ENCODE data around the gene GPC6.

GPC6 gene

GRCh38 chr13:94080527-94080926, 853.9 kb downstream of the GPC6 start:
- TF ChIP-seq, protein P1, sequence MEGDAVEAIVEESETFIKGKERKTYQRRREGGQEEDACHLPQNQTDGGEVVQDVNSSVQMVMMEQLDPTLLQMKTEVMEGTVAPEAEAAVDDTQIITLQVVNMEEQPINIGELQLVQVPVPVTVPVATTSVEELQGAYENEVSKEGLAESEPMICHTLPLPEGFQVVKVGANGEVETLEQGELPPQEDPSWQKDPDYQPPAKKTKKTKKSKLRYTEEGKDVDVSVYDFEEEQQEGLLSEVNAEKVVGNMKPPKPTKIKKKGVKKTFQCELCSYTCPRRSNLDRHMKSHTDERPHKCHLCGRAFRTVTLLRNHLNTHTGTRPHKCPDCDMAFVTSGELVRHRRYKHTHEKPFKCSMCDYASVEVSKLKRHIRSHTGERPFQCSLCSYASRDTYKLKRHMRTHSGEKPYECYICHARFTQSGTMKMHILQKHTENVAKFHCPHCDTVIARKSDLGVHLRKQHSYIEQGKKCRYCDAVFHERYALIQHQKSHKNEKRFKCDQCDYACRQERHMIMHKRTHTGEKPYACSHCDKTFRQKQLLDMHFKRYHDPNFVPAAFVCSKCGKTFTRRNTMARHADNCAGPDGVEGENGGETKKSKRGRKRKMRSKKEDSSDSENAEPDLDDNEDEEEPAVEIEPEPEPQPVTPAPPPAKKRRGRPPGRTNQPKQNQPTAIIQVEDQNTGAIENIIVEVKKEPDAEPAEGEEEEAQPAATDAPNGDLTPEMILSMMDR (conservative IDR thresholded peaks at IDR 0.05; ENCODE audit: low read depth, low read length): no peak
- Histone ChIP-seq H3K4me2 (no peak overlapping the region), H3K4me1 (ENCODE audit: low read depth, poor library complexity, severe bottlenecking) (no peaks in the 10 kb centered on the region), H3K4me3 (IDR thresholded peaks at IDR 0.05; ENCODE audit: insufficient read depth, low read depth, low read length) (no peak overlapping the region), H2AFZ (ENCODE audit: low read depth) (no peak overlapping the region), H3K9ac (no peak overlapping the region), H3K36me3 (ENCODE audit: insufficient read depth) (no peaks in the 10 kb centered on the region), H4K20me1 (ENCODE audit: insufficient read depth) (no peaks in the 10 kb centered on the region), H3K27me3 (ENCODE audit: insufficient read depth, low read depth) (no peaks in the 10 kb centered on the region), H3K79me2 (ENCODE audit: insufficient read depth, low read depth) (no peaks in the 10 kb centered on the region), H3K27ac (no peak overlapping the region)

- no peaks in the 10 kb centered on the region for H4K20me1 ChIP-seq (ENCODE audit: insufficient read depth)
- H3K27ac ChIP-seq: no peak overlapping the region
- TF ChIP-seq, protein P1 (conservative IDR thresholded peaks at IDR 0.05; ENCODE audit: low read depth, low read length): no peak
- peaks cover 7% of the 10 kb centered on the region for H3K4me1 ChIP-seq (ENCODE audit: low read depth, poor library complexity, severe bottlenecking)
- no peak overlapping the region for H3K4me2 ChIP-seq
- H3K79me2 ChIP-seq (ENCODE audit: insufficient read depth, low read depth): no peaks in the 10 kb centered on the region
- H3K4me3 ChIP-seq (IDR thresholded peaks at IDR 0.05; ENCODE audit: insufficient read depth, low read depth, low read length): no peak overlapping the region
- no peak overlapping the region for H2AFZ ChIP-seq (ENCODE audit: low read depth)
- no peaks in the 10 kb centered on the region for H3K36me3 ChIP-seq (ENCODE audit: insufficient read depth)
- H3K27me3 ChIP-seq (ENCODE audit: insufficient read depth, low read depth): no peaks in the 10 kb centered on the region
- H3K9ac ChIP-seq: no peak overlapping the region
Measured at GRCh38 chr13:94087100-94087499, 860.5 kb downstream of the GPC6 start.

GRCh38 chr13:94088742-94089141, 862.1 kb downstream of the GPC6 start:
- no peaks in the 10 kb centered on the region for H4K20me1 ChIP-seq (ENCODE audit: insufficient read depth)
- no peak overlapping the region for H3K4me3 ChIP-seq (IDR thresholded peaks at IDR 0.05; ENCODE audit: insufficient read depth, low read depth, low read length)
- TF ChIP-seq, protein P1 (conservative IDR thresholded peaks at IDR 0.05; ENCODE audit: low read depth, low read length): no peak
- no peak overlapping the region for H3K4me2 ChIP-seq
- H3K9ac ChIP-seq: no peak overlapping the region
- H3K27ac ChIP-seq: no peak overlapping the region
- no peaks in the 10 kb centered on the region for H3K36me3 ChIP-seq (ENCODE audit: insufficient read depth)
- H2AFZ ChIP-seq (ENCODE audit: low read depth): no peak overlapping the region
- no peaks in the 10 kb centered on the region for H3K27me3 ChIP-seq (ENCODE audit: insufficient read depth, low read depth)
- H3K4me1 ChIP-seq (ENCODE audit: low read depth, poor library complexity, severe bottlenecking): peaks cover 7% of the 10 kb centered on the region
- H3K79me2 ChIP-seq (ENCODE audit: insufficient read depth, low read depth): no peaks in the 10 kb centered on the region

DNA sequence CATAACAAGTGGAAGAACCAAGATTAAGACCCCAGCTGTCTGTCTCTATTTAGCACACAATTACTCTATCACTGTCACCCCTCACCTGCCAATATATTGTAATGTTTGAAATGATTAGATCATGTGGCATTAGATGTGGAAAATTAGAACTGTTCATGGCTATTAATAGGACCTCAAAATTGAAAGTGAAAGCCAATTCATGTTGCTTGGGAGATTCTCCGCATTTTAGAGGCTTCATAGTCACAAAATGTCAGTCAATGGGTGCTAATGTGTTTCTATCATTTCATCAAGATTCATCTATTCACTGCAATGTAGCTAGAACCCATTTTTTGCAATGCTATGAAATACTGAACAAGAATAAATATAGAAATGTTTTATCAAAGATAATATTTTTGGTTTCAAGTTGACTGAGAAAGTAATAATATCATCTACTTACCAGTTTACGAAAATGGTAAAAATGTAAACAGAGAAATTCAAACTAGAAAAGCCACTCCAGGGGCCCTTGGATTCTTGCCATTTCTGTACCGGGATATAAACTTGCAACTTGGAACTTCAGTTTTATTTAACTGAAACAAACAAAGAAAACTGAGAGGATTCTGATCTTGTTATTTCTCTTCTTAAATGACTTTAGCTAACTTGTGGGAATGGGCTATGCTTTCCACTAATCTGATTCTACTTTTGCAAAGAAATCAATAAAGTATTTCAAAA, 864.3 kb downstream of the GPC6 start:
- no peaks in the 10 kb centered on the region for H3K36me3 ChIP-seq (ENCODE audit: insufficient read depth)
- H3K4me1 ChIP-seq (ENCODE audit: low read depth, poor library complexity, severe bottlenecking): peaks cover 7% of the 10 kb centered on the region
- no peaks in the 10 kb centered on the region for H3K79me2 ChIP-seq (ENCODE audit: insufficient read depth, low read depth)
- no peak overlapping the region for H3K27ac ChIP-seq
- no peak overlapping the region for H2AFZ ChIP-seq (ENCODE audit: low read depth)
- no peaks in the 10 kb centered on the region for H4K20me1 ChIP-seq (ENCODE audit: insufficient read depth)
- TF ChIP-seq, protein P1 (conservative IDR thresholded peaks at IDR 0.05; ENCODE audit: low read depth, low read length): no peak
- no peaks in the 10 kb centered on the region for H3K27me3 ChIP-seq (ENCODE audit: insufficient read depth, low read depth)
- no peak overlapping the region for H3K4me3 ChIP-seq (IDR thresholded peaks at IDR 0.05; ENCODE audit: insufficient read depth, low read depth, low read length)
- no peak overlapping the region for H3K9ac ChIP-seq
- H3K4me2 ChIP-seq: no peak overlapping the region; the same call in 1 of the 2 replicates
